Measurements from ENCODE around the gene SP6. TPM values are rescaled to one million over a fixed set of nuclear protein-coding genes. Genes with fewer than 3 reads are reported as not detected.

SP6 gene
- total RNA-seq, 4 donors from 2014 or later = 0.30 to 1.3 (median 0.71) TPM

- H3K4me3 ChIP-seq = no peak overlapping the region
- H3K9me3 ChIP-seq = no peaks in the 10 kb centered on the region
- no peak overlapping the region for H3K27ac ChIP-seq
- H3K27me3 ChIP-seq = peaks cover 0 to 31% of the 10 kb centered on the region in 2 donors
- no peak for TF ChIP-seq POLR2A (IDR thresholded peaks at IDR 0.05)
- DNase-seq (ENCODE audit: low spot score in 2 of 2) = no peak
- H3K4me1 ChIP-seq = peaks cover 0 to 22% (median 1%) of the 10 kb centered on the region in 4 donors
- 55 to 73% methylated on average over 2 of the region's 2 CpGs for WGBS, 2 donors
- no peaks in the 10 kb centered on the region for H3K36me3 ChIP-seq
Measured at GRCh38 chr17:47879028-47879585, 28.1 kb upstream of the SP6 start.

GRCh38 chr17:47878203-47879027, 27.5 kb upstream of the SP6 start:
- Histone ChIP-seq H3K4me3 (no peak overlapping the region), H3K27me3 (peaks cover 0 to 33% of the 10 kb centered on the region in 2 donors), H3K27ac (no peak overlapping the region), H3K9me3 (no peaks in the 10 kb centered on the region), H3K36me3 (no peaks in the 10 kb centered on the region), H3K4me1 (peaks cover 0 to 18% (median 1%) of the 10 kb centered on the region in 4 donors)
- TF ChIP-seq POLR2A (IDR thresholded peaks at IDR 0.05) = no peak
- TF ChIP-seq CTCF (IDR thresholded peaks at IDR 0.05) = no peak
- no peak for TF ChIP-seq EP300 (IDR thresholded peaks at IDR 0.05)
- WGBS, 2 donors = 44 to 50% methylated on average over 9 to 10 of the region's 10 CpGs
- no peak for DNase-seq (ENCODE audit: low spot score in 2 of 2)

GRCh38 chr17:47877368-47878034, 26.5 kb upstream of the SP6 start:
- H3K27me3 ChIP-seq = peaks cover 0 to 42% of the 10 kb centered on the region in 2 donors
- no peak for TF ChIP-seq CTCF (IDR thresholded peaks at IDR 0.05)
- TF ChIP-seq POLR2A (IDR thresholded peaks at IDR 0.05) = no peak
- TF ChIP-seq EP300 (IDR thresholded peaks at IDR 0.05) = no peak
- WGBS, 2 donors = 39 to 52% methylated on average over 9 of the region's 9 CpGs
- no peak overlapping the region for H3K4me3 ChIP-seq
- no peaks in the 10 kb centered on the region for H3K36me3 ChIP-seq
- no peak for DNase-seq (ENCODE audit: low spot score in 2 of 2)
- H3K9me3 ChIP-seq = no peaks in the 10 kb centered on the region
- H3K27ac ChIP-seq = no peak overlapping the region
- peaks cover 0 to 18% (median 2%) of the 10 kb centered on the region in 4 donors for H3K4me1 ChIP-seq

- peaks cover 0 to 64% of the 10 kb centered on the region in 2 donors for H3K27me3 ChIP-seq
- no peaks in the 10 kb centered on the region for H3K9me3 ChIP-seq
- no peak overlapping the region for H3K4me3 ChIP-seq
- no peak for DNase-seq (ENCODE audit: low spot score in 2 of 2)
- WGBS, 2 donors = 42 to 51% methylated on average over 11 of the region's 11 CpGs
- H3K27ac ChIP-seq = peak overlapping the region in 1 of 4 donors; percentile 18
- peaks cover 0 to 14% (median 3%) of the 10 kb centered on the region in 4 donors for H3K4me1 ChIP-seq
- no peaks in the 10 kb centered on the region for H3K36me3 ChIP-seq
- TF ChIP-seq EP300 (IDR thresholded peaks at IDR 0.05) (peak in 1 of 2 donors; percentile 19), POLR2A (IDR thresholded peaks at IDR 0.05) (no peak)
Measured at GRCh38 chr17:47875011-47875985, 24.3 kb upstream of the SP6 start.

- no peak for TF ChIP-seq POLR2A (IDR thresholded peaks at IDR 0.05)
- TF ChIP-seq CTCF (IDR thresholded peaks at IDR 0.05) = no peak
- no peak for TF ChIP-seq EP300 (IDR thresholded peaks at IDR 0.05)
- no peak overlapping the region for H3K27ac ChIP-seq
- no peak overlapping the region for H3K4me3 ChIP-seq
- no peaks in the 10 kb centered on the region for H3K9me3 ChIP-seq
- DNase-seq (ENCODE audit: low spot score in 2 of 2) = no peak
- no peaks in the 10 kb centered on the region for H3K36me3 ChIP-seq
- peaks cover 0 to 14% (median 3%) of the 10 kb centered on the region in 4 donors for H3K4me1 ChIP-seq
- H3K27me3 ChIP-seq = peaks cover 0 to 76% of the 10 kb centered on the region in 2 donors
- whole genome bisulfite sequencing, 2 donors = 52 to 57% methylated on average over 4 of the region's 4 CpGs
Measured at GRCh38 chr17:47873200-47874090, 22.5 kb upstream of the SP6 start.
